Astrocyte of the cerebellum (primary cell): Measurements from ENCODE around the gene TTC23.

Experiments
- DNase-seq: peaks from one replicate; pipeline ENCODE4 v3.0.0-alpha.2; 2011; ENCODE audit warnings: low read depth
- H3K4me3 ChIP-seq: 2 replicates; pipeline ENCODE4 v1.5.1; 2011; ENCODE audit warnings: mild to moderate bottlenecking, low read depth, low read length, moderate library complexity
- in situ Hi-C: cut with HindIII; loops from 2 replicates; pipeline ENCODE4 v1.10.0; 2017; ENCODE audit warnings: low sequenced_read_pairs
- TF ChIP-seq, protein P1 (sequence below): IDR thresholded peaks from 2 replicates; pipeline ENCODE4 v1.5.1; 2012; ENCODE audit warnings: low read length, low read depth, moderate library complexity, mild to moderate bottlenecking; ENCODE audit errors: missing control alignments

The TTC23 gene

DNA sequence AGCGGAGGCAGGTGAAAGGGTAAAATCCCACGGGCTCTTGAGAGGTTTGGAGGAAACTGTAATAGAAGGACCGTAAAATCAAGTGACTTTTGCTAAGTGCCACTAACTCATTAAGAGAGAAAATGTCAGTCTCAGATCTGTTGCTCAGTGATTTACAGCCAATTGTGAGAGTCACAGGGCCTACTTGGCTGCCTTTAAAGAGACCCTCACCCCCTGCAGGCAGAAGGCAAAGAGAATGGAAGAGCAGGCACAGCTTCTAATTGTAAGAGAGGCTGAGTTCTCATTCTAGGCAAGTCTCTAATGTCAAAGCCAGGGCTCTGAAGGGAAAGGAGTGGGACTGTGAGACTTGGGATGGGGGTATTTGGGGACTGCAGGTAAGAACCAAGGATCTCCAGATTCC is 153.8 kb downstream of the TTC23 start:
- TF ChIP-seq, protein P1, sequence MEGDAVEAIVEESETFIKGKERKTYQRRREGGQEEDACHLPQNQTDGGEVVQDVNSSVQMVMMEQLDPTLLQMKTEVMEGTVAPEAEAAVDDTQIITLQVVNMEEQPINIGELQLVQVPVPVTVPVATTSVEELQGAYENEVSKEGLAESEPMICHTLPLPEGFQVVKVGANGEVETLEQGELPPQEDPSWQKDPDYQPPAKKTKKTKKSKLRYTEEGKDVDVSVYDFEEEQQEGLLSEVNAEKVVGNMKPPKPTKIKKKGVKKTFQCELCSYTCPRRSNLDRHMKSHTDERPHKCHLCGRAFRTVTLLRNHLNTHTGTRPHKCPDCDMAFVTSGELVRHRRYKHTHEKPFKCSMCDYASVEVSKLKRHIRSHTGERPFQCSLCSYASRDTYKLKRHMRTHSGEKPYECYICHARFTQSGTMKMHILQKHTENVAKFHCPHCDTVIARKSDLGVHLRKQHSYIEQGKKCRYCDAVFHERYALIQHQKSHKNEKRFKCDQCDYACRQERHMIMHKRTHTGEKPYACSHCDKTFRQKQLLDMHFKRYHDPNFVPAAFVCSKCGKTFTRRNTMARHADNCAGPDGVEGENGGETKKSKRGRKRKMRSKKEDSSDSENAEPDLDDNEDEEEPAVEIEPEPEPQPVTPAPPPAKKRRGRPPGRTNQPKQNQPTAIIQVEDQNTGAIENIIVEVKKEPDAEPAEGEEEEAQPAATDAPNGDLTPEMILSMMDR, result no peak
- no peak for DNase-seq
- H3K4me3 ChIP-seq, result no peak overlapping the region
- in situ Hi-C loops, result no loop called here

DNA sequence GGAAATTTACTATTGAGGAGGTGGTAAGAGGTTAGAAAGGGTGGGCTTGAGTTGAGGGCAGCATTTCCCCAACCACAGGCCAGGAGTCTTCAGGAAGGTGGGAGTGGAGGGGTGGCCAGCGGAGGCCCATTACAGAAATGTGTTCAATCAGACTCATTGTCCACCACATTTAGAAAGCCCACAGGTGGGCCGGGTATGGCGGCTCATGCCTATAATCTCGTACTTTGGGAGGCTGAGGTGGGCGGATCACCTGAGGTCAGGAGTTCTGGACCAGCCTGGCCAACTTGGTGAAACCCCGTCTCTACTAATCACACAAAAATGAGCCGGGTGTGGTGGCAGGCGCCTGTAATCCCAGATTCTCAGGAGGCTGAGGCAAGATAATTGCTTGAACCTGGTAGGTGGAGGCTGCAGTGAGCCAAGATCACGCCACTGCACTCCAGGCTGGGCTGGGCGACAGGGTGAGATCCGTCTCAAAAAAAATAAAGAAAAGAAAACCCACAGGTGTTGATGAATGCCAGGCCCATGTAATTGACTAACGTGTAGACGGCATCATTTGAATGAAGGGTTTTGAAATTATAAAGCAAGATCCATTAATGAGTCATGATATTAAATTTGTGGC is 156.7 kb downstream of the TTC23 start:
- TF ChIP-seq, protein P1, result no peak
- DNase-seq, result no peak
- no peak overlapping the region for H3K4me3 ChIP-seq
- in situ Hi-C loops, result no loop called here

DNA sequence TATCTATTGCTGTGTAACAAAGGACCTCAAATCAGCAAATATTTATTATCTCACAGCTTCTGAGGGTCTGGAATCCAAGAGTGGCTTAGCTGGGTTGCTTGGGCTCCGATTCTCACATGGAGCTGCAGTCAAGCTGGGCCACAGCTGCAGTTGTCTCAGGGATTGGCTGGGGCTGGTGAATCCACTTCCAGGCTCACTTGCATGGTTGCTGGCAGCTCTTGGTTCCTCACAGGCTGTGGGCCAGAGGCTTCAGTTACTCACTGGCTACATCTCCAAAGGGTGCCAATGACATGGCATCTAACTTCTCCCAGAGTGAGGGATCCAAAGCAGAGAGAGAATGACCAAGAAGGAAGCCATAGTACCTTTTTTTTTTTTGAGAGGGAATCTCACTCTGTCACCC is 158.4 kb downstream of the TTC23 start:
- TF ChIP-seq, protein P1, result no peak
- no peak overlapping the region for H3K4me3 ChIP-seq
- no peak for DNase-seq
- in situ Hi-C loops, result no loop called here

DNA sequence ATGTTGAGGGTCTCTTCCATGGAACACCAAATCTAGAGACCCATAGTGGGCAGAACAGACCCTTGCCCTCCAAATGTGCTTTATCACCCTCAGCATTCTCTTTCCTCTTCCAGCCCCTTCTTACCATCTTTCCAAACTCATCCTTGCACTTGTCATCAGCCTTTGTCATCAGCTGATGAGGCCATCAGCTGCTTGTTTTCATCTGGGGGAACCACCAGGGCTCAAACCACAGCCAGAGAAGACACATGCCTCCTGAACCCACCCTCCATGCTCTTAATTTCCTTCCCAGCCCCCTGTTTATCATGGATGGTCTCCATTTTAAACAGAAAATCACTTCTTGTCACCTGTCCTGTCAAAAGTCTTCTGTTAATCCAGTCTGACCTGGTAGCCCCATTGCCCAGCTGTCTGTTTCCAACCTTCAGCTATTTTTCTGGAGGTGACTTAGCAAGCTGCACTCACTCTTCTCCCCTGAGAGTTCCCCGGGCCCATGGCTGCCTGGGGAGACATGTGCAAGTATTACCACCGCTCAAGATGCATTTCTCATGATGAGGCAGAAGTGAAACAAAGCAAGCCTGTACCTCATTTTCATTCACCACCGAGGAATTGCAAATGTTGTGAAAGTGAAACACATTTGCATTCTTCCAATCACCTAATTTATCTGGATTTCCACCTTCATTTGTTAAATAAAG is 159.2 kb downstream of the TTC23 start:
- H3K4me3 ChIP-seq, result no peak overlapping the region
- TF ChIP-seq, protein P1, result no peak
- DNase-seq, result no peak
- in situ Hi-C loops, result no loop called here

DNA sequence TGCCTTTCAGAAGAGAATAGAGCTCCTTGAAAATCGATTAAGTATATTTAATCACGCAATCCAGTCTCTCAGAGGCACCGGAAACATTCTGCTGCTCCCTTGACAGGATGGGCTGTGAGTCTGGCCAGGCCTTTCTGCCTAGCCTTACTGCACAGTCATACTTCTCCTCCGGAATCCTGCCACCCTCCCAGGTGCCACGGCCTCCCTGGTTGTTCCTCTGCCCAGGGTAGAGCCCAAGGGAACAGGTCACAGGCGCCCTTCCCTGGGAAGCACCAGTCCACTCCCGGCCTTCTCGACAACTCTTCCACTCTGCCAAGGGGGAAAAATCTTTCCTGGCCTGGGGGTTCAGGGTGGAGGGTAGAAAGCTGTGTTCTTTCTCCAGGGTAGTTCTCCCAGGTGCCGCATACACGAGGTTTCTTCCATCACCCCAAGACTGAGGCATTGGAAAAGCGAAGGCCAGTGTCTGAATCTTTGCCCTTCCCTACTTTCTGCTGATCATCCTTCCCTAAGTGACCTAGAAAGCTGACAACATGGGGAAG is 161.9 kb downstream of the TTC23 start:
- in situ Hi-C loops, result no loop called here
- no peak overlapping the region for H3K4me3 ChIP-seq
- DNase-seq, result no peak
- TF ChIP-seq, protein P1, result no peak

DNA sequence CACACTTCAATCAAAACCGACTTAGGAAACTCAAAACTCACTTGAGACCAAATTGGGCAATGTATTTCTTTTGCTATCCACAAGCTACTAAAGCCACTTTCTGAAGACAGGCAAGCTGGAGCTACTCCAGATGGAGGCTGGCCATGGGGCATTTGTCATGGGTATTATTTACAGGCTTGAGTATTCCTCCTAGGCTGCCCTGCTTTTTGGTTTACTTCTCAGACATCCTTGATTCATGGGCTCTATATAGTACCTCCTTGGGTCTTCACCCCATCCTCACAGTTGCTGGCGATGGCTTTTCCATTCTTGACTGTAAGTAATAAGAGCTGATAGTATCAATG is 163.1 kb downstream of the TTC23 start:
- in situ Hi-C loops, result no loop called here
- TF ChIP-seq, protein P1, result no peak
- no peak for DNase-seq
- H3K4me3 ChIP-seq, result no peak overlapping the region
